C1 segment of cervical spinal cord (tissue), 14 donors: ENCODE measurements around the gene RCVRN.
"Not testable (repeated sequence)": the region's sequence is repeated elsewhere in the genome, so short reads cannot be mapped to it uniquely, and the experiment has no call there.

Source experiments
- DNase-seq, 14 donors: peaks; one replicate each; lab custom pipeline; 2025; lab: John Stamatoyannopoulos, UW

RCVRN gene

DNA sequence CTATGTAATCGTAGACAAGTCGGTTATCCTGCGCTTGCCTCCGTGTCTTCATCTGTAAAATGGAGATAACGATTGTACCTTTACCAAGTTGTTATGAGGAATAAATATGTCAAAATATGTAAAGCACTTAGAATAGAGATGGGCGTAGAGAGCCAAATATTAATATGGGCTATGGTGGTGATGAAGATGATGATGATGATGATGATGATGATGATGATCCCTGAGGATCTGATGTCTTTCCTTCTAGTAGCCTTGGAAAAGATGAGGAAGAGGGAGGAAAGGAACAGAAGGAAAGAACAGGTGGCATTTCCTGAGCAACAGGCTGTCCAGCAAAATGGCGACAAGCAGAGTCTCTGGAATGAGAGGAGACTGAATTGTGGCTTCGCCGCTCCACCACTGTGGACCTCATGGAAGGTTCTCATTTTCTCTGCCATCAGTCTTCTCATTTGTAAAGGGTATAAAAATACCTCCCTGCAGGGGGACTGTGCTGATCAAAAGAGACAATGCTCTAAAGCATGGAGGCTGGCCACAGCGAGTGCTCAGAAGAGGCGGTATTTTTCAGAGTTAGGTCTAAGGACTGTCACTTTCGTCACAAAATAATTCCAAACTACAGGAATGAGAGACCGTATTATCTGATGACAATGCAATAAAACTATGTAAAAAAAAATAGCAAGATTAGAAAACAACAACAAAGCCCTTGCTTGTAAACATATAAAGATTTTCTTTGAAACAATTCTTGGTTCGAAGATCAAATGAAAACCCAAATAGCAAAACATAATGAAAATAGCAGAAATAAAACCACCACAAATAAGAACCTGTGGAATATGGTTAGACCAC, 17.2 kb upstream of the RCVRN start:
- peak in 1 of 14 donors; percentile 67 for DNase-seq

DNA sequence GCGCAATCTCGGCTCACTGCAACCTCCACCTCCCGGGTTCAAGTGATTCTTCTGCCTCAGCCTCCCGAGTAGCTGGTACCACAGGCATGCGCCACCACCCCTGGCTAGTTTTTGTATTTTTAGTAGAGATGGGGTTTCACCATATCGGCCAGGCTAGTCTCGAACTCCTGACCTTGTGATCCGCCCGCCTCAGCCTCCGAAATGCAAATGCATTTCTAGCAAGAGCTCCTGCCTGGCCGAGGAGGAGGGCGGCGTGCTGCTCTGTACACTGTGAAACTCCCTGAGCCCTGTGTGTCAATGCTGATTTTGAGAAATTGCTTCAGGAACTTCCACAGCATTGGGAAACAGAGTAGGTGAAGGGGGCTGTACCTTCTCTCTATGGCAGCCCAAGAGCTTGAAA, 16.1 kb upstream of the RCVRN start:
- DNase-seq = not testable (repeated sequence)

DNA sequence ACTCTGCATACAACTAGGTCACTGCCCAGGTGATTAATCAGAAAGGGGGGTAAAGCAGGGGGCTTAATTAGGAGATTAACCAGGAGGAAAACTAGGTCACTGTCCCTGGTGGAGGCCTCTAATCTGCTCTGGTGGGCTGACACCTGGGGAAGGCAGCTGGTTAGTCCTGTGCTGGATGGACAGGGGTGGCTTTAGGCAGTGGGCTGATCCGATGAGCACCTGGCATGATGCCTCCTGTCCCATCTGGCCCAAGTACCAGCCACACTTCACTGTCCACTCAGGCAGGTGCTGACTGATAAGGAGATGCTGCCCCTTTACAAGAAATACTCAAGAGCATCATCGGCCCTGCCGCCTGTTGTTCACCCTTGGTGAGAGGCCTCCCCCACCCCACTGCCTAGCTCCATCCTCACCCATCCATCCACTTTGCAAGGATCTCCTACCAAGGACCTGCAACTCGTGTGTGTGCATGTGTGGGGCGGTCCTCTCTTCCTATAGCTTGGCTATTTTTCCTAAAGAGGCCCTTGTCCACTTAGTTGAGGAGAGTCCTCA, 13.8 kb upstream of the RCVRN start:
- no peak for DNase-seq

- DNase-seq = no peak
These were observed 13.3 kb upstream of the RCVRN start for GRCh38 chr17:9918352-9918751.

- no peak for DNase-seq
These were observed 12.7 kb upstream of the RCVRN start for GRCh38 chr17:9917801-9918200.

- no peak for DNase-seq
These were observed 12.1 kb upstream of the RCVRN start for GRCh38 chr17:9917131-9917530.

DNA sequence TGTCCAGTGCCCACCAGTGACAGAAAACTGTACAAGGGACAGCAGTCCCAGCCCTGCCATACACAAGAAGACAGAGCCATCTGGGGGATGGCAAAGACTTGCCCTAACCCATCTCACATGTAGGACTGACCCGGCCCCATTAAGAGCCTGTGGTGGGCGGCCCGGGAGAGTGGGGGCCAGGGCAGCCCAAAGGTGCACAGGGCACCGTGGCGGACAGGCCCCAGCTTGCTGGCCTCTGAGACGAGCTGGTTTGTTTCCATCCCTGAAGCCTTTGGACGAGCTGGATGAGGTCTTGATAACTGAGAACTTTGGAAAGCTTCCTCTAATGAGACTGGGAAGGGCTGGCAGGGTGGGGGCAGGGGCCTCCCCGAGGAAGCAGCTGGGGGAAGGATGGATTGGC, 11.0 kb upstream of the RCVRN start:
- DNase-seq = no peak

GRCh38 chr17:9913476-9913875, 8.4 kb upstream of the RCVRN start:
- DNase-seq = no peak

GRCh38 chr17:9912121-9913099, 7.3 kb upstream of the RCVRN start:
- peak in 1 of 14 donors; percentile 61 for DNase-seq

GRCh38 chr17:9911089-9911488, 6.0 kb upstream of the RCVRN start:
- no peak for DNase-seq

- no peak for DNase-seq
These were observed 3.6 kb upstream of the RCVRN start for GRCh38 chr17:9908649-9909042.

DNA sequence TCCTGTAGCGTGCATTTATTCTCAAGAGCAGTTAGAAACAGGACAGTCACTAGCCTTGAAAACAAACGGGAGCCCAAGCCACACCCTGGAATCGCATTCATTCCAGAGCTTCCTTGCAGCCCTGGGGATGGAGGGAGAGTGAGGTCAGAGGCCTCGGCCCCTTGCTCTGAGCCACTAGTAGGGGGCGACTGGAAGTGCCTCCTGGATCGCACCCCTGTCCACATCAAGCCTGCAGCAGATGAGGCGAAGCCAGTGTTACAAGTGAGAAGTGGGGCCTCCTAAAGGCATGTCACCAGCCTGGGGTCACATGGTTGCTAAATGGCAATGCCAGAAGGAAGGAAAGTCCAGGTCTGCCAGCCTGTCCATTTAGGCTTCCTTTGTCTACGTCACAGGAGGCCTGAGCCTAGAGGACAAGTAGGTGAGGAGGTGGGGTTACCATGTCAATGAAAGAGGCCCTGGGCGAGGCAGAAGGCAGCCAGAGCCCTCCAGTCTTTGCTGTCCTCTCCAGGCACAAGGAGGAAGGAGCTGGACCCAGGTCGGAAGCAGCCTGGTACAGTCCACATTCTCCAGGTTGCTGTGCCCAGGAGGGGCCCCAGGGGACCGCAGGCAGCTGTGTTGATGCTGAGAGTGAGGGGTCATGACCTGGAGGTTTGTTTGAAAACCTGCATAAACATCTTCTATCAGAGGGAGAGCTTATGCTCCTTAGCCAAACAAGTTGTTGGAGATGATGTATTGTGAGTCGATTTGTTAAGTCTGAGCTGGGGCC, 3.0 kb upstream of the RCVRN start:
- DNase-seq = no peak

GRCh38 chr17:9907131-9907530, 2.1 kb upstream of the RCVRN start:
- DNase-seq = no peak

DNA sequence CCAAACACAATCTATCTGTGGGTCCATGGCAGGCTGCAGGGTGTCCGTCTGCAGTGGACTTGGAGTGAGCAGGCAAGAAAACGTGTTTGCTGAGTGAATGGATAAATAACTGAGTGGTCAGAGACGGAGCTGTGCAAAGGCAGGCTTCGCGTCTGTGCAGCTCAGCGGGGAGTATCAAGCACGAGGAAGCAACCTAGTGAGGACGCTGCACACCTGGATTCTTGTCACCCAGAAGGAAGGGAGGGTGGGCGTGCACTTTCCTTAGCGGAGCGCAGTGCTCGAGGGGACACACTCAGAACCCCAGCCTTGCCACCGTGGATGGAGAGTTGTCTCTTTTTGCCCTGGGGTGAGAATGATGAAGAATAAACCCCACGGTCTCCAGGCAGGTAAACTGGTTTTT, 1.5 kb upstream of the RCVRN start:
- DNase-seq = no peak

GRCh38 chr17:9905902-9906301, 831 bp upstream of the RCVRN start:
- peak in 1 of 14 donors; percentile 10 for DNase-seq

DNA sequence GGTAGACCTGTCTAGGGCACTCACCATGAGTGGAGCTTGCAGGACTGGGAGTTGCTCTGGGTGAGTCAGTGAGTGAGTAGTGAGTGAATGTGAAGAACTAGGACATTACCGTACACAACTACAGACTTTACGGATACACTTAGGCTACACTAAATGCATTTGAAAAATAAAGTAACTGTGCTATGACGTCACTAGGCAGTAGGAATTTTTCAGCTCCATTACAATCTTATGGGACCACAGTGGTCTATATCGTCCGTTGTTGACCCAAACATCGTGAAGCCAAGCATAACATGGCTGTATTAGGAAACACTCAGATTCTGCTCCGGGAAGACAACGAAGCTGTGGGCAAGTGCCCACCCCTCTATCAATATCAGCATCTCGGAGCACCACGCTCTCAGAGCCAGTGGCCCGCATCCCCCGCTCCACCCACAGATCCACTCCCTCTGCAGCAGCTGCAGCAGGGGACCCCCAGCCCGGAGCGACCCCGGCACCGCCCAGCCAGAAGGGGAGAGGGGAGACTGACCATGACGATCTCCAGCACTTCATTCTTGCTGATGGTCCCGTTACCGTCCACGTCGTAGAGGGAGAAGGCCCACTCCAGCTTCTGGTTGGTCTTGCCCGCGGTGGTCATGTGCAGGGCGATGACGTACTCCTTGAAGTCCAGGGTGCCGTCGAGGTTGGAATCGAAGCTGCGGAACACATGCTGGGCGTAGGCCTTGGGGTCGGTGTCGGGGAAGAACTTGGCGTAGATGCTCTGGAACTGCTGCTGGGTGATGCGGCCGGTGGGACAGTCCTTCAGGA, 594 bp downstream of the RCVRN start:
- no peak for DNase-seq

GRCh38 chr17:9902120-9902519, 3.0 kb downstream of the RCVRN start:
- DNase-seq = no peak

- no peak for DNase-seq
These were observed 4.3 kb downstream of the RCVRN start for GRCh38 chr17:9900784-9901183.

DNA sequence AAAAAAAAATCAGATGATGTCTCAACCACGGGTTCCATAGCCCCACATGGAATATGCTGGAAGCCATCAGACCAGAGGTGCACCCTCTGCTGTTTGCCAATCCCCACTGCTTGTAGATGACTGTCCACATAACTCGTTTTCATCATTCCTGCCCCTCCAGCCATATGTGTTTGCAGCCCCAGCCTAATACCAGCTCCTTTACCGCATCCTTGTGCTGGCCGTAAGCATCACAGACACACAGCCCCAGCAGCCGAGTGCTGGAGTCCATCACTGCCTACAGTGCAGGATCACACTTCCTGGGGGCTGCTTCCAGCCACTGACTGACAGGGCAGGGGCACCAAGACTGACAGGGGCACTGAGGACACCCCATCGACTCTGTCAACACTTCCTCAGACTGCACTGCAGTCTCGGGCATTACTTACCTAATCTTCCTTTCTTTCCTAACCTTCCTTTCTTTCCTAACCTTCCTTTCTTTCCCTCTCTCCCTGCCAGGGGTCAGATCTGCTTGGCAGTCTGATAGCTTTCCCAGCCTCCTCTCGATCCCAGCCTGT, 5.0 kb downstream of the RCVRN start:
- DNase-seq = no peak

DNA sequence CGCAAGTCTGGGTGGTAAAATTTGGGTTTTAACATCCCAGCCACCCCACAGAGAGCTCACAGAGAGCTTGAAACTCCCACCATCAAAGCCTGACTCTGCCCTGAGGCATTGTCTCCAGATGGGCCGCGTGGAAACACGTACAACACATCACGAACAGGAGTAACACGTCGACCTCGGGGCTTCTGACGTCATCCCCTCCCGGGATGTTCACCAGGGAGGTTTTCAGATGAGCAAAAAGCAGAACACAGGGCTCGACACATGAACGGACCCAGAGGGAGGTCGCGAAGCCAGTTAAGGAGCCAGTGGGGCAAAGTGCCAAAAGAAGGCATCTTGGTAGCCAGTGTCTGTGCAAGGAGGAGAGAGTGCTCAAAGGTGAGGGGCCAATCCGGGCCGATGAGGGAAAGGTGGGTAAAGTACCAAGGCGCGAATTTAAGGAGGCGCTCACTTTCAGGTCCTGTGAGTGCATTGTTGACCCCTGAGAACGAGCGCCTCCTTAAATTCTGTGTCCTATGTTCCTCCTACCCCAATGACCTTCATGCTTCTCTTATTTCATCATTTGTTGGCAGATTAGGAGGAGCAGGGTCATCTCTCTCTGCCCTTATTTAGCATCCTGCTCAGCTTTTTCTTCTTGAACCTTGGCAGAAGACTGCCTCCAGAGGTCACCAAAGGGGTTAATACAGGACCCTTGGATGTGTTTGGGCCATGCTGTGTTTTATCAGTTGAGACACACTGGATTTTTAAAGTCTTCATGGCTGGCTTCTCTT, 5.6 kb downstream of the RCVRN start:
- DNase-seq = no peak
